GM12878 (cell line): Measurements from ENCODE around the gene IL17RC. TPM values are rescaled to one million over a fixed set of nuclear protein-coding genes. Genes with fewer than 3 reads are reported as not detected.

Source experiments
- EED ChIP-seq: sonication (generic); IDR thresholded peaks from 2 replicates; pipeline ENCODE4 v1.6.1; 2016; ENCODE audit warnings: antibody characterized with exemption, low read depth
- FOS ChIP-seq: IDR thresholded peaks from 3 replicates; pipeline ENCODE4 v1.6.1; 2011; ENCODE audit warnings: borderline replicate concordance; ENCODE audit not compliant: insufficient read length; ENCODE audit errors: extremely low read depth
- HCFC1 ChIP-seq: fragments of 150-350 bp; IDR thresholded peaks from 2 replicates; pipeline ENCODE4 v1.6.1; 2014; ENCODE audit warnings: low read length
- HDAC6 ChIP-seq: fragments of 200-600 bp; sonication (generic); IDR thresholded peaks from one replicate; pipeline ENCODE4 v1.8.0; 2017; ENCODE audit warnings: antibody characterized with exemption; ENCODE audit not compliant: unreplicated experiment
- NFYB ChIP-seq: IDR thresholded peaks from 2 replicates; pipeline ENCODE4 v1.6.1; 2011; ENCODE audit warnings: low read depth, mild to moderate bottlenecking, low read length, improper control_type of control experiment, moderate library complexity; ENCODE audit not compliant: insufficient read depth
- NR2C2 ChIP-seq: IDR thresholded peaks from 2 replicates; pipeline ENCODE4 v1.6.1; 2011; ENCODE audit warnings: borderline replicate concordance, low read depth; ENCODE audit not compliant: control insufficient read depth, insufficient read length
- RAD21 ChIP-seq: IDR thresholded peaks from 2 replicates; pipeline ENCODE4 v1.6.1; 2011; ENCODE audit warnings: mild to moderate bottlenecking, low read depth, low read length, moderate library complexity; ENCODE audit not compliant: insufficient read depth
- SREBF2 ChIP-seq: IDR thresholded peaks from 2 replicates; pipeline ENCODE4 v1.6.1; 2012; ENCODE audit warnings: mild to moderate bottlenecking, low read length
- TAF1 ChIP-seq: IDR thresholded peaks from 2 replicates; pipeline ENCODE4 v1.6.1; 2011; ENCODE audit warnings: mild to moderate bottlenecking, low read depth, low read length, borderline replicate concordance
- ZBED1 ChIP-seq: IDR thresholded peaks from 2 replicates; pipeline ENCODE4 v1.6.1; 2016; ENCODE audit warnings: borderline replicate concordance
- ZNF622 ChIP-seq: fragments of 450-650 bp; IDR thresholded peaks from 2 replicates; pipeline ENCODE4 v1.6.1; 2017; ENCODE audit warnings: mild to moderate bottlenecking, inconsistent platforms
- polyA plus RNA-seq, 11 experiments: library from polyadenylated mRNA; depleted of rRNA in 4 of 11; unstranded in 6 of 11; stranded (reverse) in 5 of 11; fragments of >200 nt; fragmentation: Nextera tagmentation in 4 of 11; fragmentation: Illumina TruSeq in 1 of 11; extraction: Ambion mirVana in 4 of 11; extraction: Trizol in 1 of 11; gene quantifications; 1 replicate in 1 of 11; 2 replicates in 10 of 11; pipeline versions ENCODE4 v1.2.1 to v1.2.3, GENCODE V29; 2011 to 2016; ENCODE audit warnings: inconsistent platforms in 2 of 11, missing spikeins in 2 of 11, low read depth in 1 of 11
- total RNA-seq, 4 experiments: library from RNA; depleted of rRNA in 3 of 4; stranded (reverse); fragments of >200 nt in 3 of 4; fragmentation: Illumina TruSeq in 1 of 4; extraction: Trizol in 1 of 4; gene quantifications; 2 replicates each; pipeline versions ENCODE4 v1.2.1 to v1.2.3, GENCODE V29; 2013 to 2021
- TF ChIP-seq, protein P1 (sequence below): fragments of 450-650 bp; IDR thresholded peaks from 2 replicates; pipeline ENCODE4 v1.6.1; 2017; ENCODE audit warnings: borderline replicate concordance
- TF ChIP-seq, protein P2 (sequence below): IDR thresholded peaks from 2 replicates; pipeline ENCODE4 v1.6.1; 2011; ENCODE audit warnings: borderline replicate concordance, low read depth, mild to moderate bottlenecking, moderate library complexity, mixed read lengths, low read length; ENCODE audit not compliant: insufficient read depth; ENCODE audit errors: extremely low read length

IL17RC gene
- total and polyA plus RNA-seq, 10 of the 15 experiments (the other 5 are each of a cell fraction or from before 2014, with no cell fraction given) = 0.07 to 4.4 (median 0.34) TPM; not detected in 3

DNA sequence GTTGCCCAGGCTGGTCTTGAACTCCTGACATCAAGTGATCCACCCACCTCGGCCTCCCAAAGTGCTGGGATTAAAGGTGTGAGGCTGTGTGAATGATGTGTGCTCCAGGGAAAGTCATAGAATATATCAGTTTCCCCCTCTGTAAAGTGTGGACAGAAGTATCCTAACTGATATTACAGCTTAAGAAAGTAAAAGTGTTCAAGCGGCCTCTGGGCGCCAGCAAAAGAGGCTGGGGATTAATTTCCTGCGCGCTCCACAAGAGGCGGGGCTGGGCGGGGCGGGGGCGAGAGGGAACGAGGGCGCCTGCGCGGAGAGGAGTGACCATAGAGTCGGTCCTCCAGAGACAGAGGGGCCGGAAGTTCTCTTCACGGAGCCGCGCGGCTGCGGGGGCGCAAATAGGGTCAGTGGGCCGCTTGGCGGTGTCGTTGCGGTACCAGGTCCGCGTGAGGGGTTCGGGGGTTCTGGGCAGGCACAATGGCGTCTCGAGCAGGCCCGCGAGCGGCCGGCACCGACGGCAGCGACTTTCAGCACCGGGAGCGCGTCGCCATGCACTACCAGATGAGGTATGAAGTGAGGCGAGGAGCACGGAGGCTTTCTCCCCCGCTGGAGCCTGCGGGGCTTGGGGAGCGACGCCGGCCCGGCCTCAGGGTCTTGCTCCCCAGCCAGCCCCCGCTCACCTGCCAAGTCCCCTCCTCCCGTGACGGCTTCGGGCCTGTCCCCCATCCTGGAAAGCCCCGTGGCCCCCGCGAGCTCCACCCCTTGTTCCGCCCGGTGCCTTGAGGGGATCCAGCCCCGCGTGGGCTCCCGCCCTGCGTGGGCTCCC lies 26.4 kb upstream of the IL17RC start, which contains the start of gene JAGN1 (continued):
- TF ChIP-seq, protein P1, sequence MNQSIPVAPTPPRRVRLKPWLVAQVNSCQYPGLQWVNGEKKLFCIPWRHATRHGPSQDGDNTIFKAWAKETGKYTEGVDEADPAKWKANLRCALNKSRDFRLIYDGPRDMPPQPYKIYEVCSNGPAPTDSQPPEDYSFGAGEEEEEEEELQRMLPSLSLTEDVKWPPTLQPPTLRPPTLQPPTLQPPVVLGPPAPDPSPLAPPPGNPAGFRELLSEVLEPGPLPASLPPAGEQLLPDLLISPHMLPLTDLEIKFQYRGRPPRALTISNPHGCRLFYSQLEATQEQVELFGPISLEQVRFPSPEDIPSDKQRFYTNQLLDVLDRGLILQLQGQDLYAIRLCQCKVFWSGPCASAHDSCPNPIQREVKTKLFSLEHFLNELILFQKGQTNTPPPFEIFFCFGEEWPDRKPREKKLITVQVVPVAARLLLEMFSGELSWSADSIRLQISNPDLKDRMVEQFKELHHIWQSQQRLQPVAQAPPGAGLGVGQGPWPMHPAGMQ = no peak
- TF ChIP-seq FOS (no peak), SREBF2 (no peak), ZBED1 (no peak), HDAC6 (no peak), NR2C2 (no peak), NFYB (no peak), ZNF622 (no peak), EED (no peak), RAD21 (no peak), HCFC1 (peak; percentile 58; the same call in 1 of the 2 replicates), TAF1 (peak; percentile 87; the same call in 1 of the 2 replicates)
- TF ChIP-seq, protein P2, sequence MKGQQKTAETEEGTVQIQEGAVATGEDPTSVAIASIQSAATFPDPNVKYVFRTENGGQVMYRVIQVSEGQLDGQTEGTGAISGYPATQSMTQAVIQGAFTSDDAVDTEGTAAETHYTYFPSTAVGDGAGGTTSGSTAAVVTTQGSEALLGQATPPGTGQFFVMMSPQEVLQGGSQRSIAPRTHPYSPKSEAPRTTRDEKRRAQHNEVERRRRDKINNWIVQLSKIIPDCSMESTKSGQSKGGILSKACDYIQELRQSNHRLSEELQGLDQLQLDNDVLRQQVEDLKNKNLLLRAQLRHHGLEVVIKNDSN = no peak
